HG03342 (cell line): ENCODE results near the gene ZNRF2.

Experiments used
- ATAC-seq: cut with Tn5 transposase; IDR thresholded peaks from one replicate; pipeline ENCODE4 v1.9.1; 2021; ENCODE audit warnings: mild to moderate bottlenecking, moderate library complexity; ENCODE audit not compliant: unreplicated experiment

The ZNRF2 gene

GRCh38 chr7:30320392-30320791 lies 36.0 kb downstream of the ZNRF2 start:
- ATAC-seq, result no peak

GRCh38 chr7:30321089-30321881 lies 36.9 kb downstream of the ZNRF2 start:
- ATAC-seq, result no peak

- no peak for ATAC-seq
These were observed 37.4 kb downstream of the ZNRF2 start for GRCh38 chr7:30321882-30322192.

GRCh38 chr7:30322271-30323005 lies 38.0 kb downstream of the ZNRF2 start:
- ATAC-seq, result peak; percentile 77

GRCh38 chr7:30323006-30323355 lies 38.6 kb downstream of the ZNRF2 start:
- peak; percentile 51 for ATAC-seq

- no peak for ATAC-seq
These were observed 43.4 kb downstream of the ZNRF2 start for GRCh38 chr7:30327813-30328212.

- no peak for ATAC-seq
These were observed 44.0 kb downstream of the ZNRF2 start for GRCh38 chr7:30328381-30328780.

GRCh38 chr7:30329716-30330115 lies 45.3 kb downstream of the ZNRF2 start:
- ATAC-seq, result no peak

GRCh38 chr7:30330134-30331111 lies 46.0 kb downstream of the ZNRF2 start:
- peak; percentile 85 for ATAC-seq

GRCh38 chr7:30331338-30331737 lies 46.9 kb downstream of the ZNRF2 start:
- no peak for ATAC-seq

- ATAC-seq, result no peak
These were observed 48.2 kb downstream of the ZNRF2 start for GRCh38 chr7:30332549-30332948.

- ATAC-seq, result no peak
These were observed 51.5 kb downstream of the ZNRF2 start for GRCh38 chr7:30335763-30336487.

- no peak for ATAC-seq
These were observed 60.1 kb downstream of the ZNRF2 start for GRCh38 chr7:30344513-30344912.

GRCh38 chr7:30347226-30348082 lies 63.1 kb downstream of the ZNRF2 start:
- no peak for ATAC-seq

- peak; percentile 76 for ATAC-seq
These were observed 63.7 kb downstream of the ZNRF2 start for GRCh38 chr7:30348083-30348560.

- no peak for ATAC-seq
These were observed 64.8 kb downstream of the ZNRF2 start for GRCh38 chr7:30349170-30349569.

GRCh38 chr7:30349816-30350215 lies 65.4 kb downstream of the ZNRF2 start:
- no peak for ATAC-seq

- no peak for ATAC-seq
These were observed 66.9 kb downstream of the ZNRF2 start for GRCh38 chr7:30351286-30351685.

GRCh38 chr7:30351724-30352123 lies 67.3 kb downstream of the ZNRF2 start:
- no peak for ATAC-seq

- no peak for ATAC-seq
These were observed 67.8 kb downstream of the ZNRF2 start for GRCh38 chr7:30352169-30352568.
